ENCODE results near the gene CHKA.

The CHKA gene

DNA sequence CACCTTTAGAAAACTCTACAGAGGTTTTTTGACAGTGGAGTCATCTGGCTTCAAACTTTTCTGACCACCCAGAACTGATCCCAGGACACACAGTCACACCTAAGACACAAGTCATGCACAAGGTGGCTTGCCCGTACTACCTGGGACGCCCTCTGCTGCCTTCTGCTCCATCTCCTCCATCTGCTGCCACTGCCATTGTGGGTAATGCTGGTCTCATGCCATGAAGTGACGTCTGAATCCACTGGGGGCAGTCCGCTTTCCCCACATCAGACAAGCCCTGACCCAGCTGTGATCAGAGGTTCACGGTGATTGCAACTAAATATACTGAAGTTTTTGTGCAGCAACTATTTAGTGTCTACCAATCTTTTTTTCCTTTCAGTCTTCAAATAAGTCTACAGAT lies 96.1 kb downstream of the CHKA start:
- Histone ChIP-seq H3K36me3 (ENCODE audit: insufficient read depth) (no peaks in the 10 kb centered on the region), H3K27me3 (ENCODE audit: insufficient read depth, low read depth) (no peaks in the 10 kb centered on the region), H3K9ac (no peak overlapping the region), H3K4me3 (IDR thresholded peaks at IDR 0.05; ENCODE audit: insufficient read depth, low read depth, low read length) (no peak overlapping the region), H3K4me2 (no peak overlapping the region), H3K4me1 (ENCODE audit: low read depth, poor library complexity, severe bottlenecking) (peaks cover 4% of the 10 kb centered on the region), H3K79me2 (ENCODE audit: insufficient read depth, low read depth) (no peaks in the 10 kb centered on the region), H2AFZ (ENCODE audit: low read depth) (no peak overlapping the region), H3K27ac (no peak overlapping the region), H4K20me1 (ENCODE audit: insufficient read depth) (no peaks in the 10 kb centered on the region)
- TF ChIP-seq CTCF (conservative IDR thresholded peaks at IDR 0.05; ENCODE audit: low read depth, low read length), result no peak

- no peaks in the 10 kb centered on the region for H3K79me2 ChIP-seq (ENCODE audit: insufficient read depth, low read depth)
- no peaks in the 10 kb centered on the region for H3K36me3 ChIP-seq (ENCODE audit: insufficient read depth)
- no peak for TF ChIP-seq CTCF (conservative IDR thresholded peaks at IDR 0.05; ENCODE audit: low read depth, low read length)
- H2AFZ ChIP-seq (ENCODE audit: low read depth), result no peak overlapping the region
- peaks cover under 1% of the 10 kb centered on the region for H3K4me1 ChIP-seq (ENCODE audit: low read depth, poor library complexity, severe bottlenecking)
- no peak overlapping the region for H3K9ac ChIP-seq
- no peaks in the 10 kb centered on the region for H4K20me1 ChIP-seq (ENCODE audit: insufficient read depth)
- no peak overlapping the region for H3K27ac ChIP-seq
- no peaks in the 10 kb centered on the region for H3K27me3 ChIP-seq (ENCODE audit: insufficient read depth, low read depth)
- no peak overlapping the region for H3K4me2 ChIP-seq
- no peak overlapping the region for H3K4me3 ChIP-seq (IDR thresholded peaks at IDR 0.05; ENCODE audit: insufficient read depth, low read depth, low read length)
These were observed 96.7 kb downstream of the CHKA start for GRCh38 chr11:68024508-68024907.

GRCh38 chr11:68022531-68022930 lies 98.7 kb downstream of the CHKA start:
- no peak for TF ChIP-seq CTCF (conservative IDR thresholded peaks at IDR 0.05; ENCODE audit: low read depth, low read length)
- Histone ChIP-seq H4K20me1 (ENCODE audit: insufficient read depth) (no peaks in the 10 kb centered on the region), H3K27ac (no peak overlapping the region), H3K4me2 (no peak overlapping the region), H3K79me2 (ENCODE audit: insufficient read depth, low read depth) (no peaks in the 10 kb centered on the region), H3K27me3 (ENCODE audit: insufficient read depth, low read depth) (no peaks in the 10 kb centered on the region), H3K4me1 (ENCODE audit: low read depth, poor library complexity, severe bottlenecking) (no peaks in the 10 kb centered on the region), H3K9ac (no peak overlapping the region), H2AFZ (ENCODE audit: low read depth) (no peak overlapping the region), H3K4me3 (IDR thresholded peaks at IDR 0.05; ENCODE audit: insufficient read depth, low read depth, low read length) (no peak overlapping the region), H3K36me3 (ENCODE audit: insufficient read depth) (no peaks in the 10 kb centered on the region)

DNA sequence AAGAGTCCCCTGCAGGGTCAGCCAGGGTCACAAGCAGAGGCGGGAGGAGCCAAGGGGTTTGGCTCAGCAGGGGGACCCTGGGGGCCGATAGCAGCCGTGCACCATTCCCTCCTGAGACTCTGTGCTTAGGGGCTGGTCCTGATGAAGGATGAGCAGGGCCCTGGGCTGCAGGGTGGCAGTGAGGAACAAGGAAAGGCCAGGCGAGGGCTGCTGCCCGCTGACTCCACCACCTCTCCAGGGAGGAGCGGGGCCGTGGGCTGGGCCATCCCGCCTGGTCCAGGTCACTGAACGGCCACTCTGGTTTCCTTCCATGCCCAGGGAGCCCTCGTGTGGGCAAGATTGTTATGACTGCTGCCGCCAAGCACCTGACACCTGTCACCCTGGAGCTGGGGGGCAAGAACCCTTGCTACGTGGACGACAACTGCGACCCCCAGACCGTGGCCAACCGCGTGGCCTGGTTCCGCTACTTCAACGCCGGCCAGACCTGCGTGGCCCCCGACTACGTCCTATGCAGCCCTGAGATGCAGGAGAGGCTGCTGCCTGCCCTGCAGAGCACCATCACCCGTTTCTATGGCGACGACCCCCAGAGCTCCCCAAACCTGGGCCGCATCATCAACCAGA lies 99.9 kb downstream of the CHKA start:
- Histone ChIP-seq H3K4me2 (no peak overlapping the region), H2AFZ (ENCODE audit: low read depth) (no peak overlapping the region), H3K4me3 (IDR thresholded peaks at IDR 0.05; ENCODE audit: insufficient read depth, low read depth, low read length) (no peak overlapping the region), H3K79me2 (ENCODE audit: insufficient read depth, low read depth) (no peaks in the 10 kb centered on the region), H3K9ac (no peak overlapping the region), H4K20me1 (ENCODE audit: insufficient read depth) (no peaks in the 10 kb centered on the region), H3K27me3 (ENCODE audit: insufficient read depth, low read depth) (no peaks in the 10 kb centered on the region), H3K36me3 (ENCODE audit: insufficient read depth) (no peaks in the 10 kb centered on the region), H3K27ac (no peak overlapping the region), H3K4me1 (ENCODE audit: low read depth, poor library complexity, severe bottlenecking) (no peaks in the 10 kb centered on the region)
- TF ChIP-seq CTCF (conservative IDR thresholded peaks at IDR 0.05; ENCODE audit: low read depth, low read length), result no peak
